K562 (cell line): ENCODE measurements around the gene TNIK. TPM values are rescaled to one million over a fixed set of nuclear protein-coding genes. Genes with fewer than 3 reads are reported as not detected.
A peak's percentile ranks its signal among the peaks of the same experiment; 100 is the strongest.

Experiments used
- CCAR2 ChIP-seq: fragments of 200-400 bp; formaldehyde crosslinking; IDR thresholded peaks from 2 replicates; pipeline ENCODE4 v1.6.1; 2017; ENCODE audit warnings: mild to moderate bottlenecking, low read depth, low read length
- ETV1 ChIP-seq: fragments of 450-650 bp; conservative IDR thresholded peaks from 2 replicates; pipeline ENCODE4 v1.6.1; 2016; ENCODE audit warnings: missing genetic modification characterization, control low read depth, low read depth, missing compliant biosample characterization
- HDAC2 ChIP-seq: fragments of 450-650 bp; IDR thresholded peaks from 2 replicates; pipeline ENCODE4 v1.6.1; 2016; ENCODE audit warnings: mild to moderate bottlenecking
- IFI16 ChIP-seq: fragments of 250-450 bp; sonication (Bioruptor Pico); IDR thresholded peaks from 2 replicates; pipeline ENCODE4 v2.1.2; 2022; ENCODE audit warnings: mild to moderate bottlenecking, inconsistent platforms
- KAT7 ChIP-seq: sonication (generic); formaldehyde crosslinking; IDR thresholded peaks from 2 replicates; pipeline ENCODE4 v1.8.0; 2022; ENCODE audit warnings: missing genetic modification reagents, mild to moderate bottlenecking, borderline replicate concordance
- MCM7 ChIP-seq, 2 experiments: fragments of 450-650 bp; IDR thresholded peaks; 2 replicates each; pipeline ENCODE4 v1.6.1; 2016 to 2018
- MED1 ChIP-seq: sonication (generic); formaldehyde crosslinking; IDR thresholded peaks from 2 replicates; pipeline ENCODE4 v1.8.1; 2023; ENCODE audit warnings: missing genetic modification reagents, borderline replicate concordance
- NEUROD1 ChIP-seq: fragments of 150-350 bp; IDR thresholded peaks from 2 replicates; pipeline ENCODE4 v1.6.1; 2014; ENCODE audit warnings: borderline replicate concordance, low read length, low read depth; ENCODE audit not compliant: partially characterized antibody
- POLR2B ChIP-seq: fragments of 450-650 bp; IDR thresholded peaks from 2 replicates; pipeline ENCODE4 v1.6.1; 2018; ENCODE audit warnings: low read depth; ENCODE audit not compliant: partially characterized antibody
- RBBP5 ChIP-seq: fragments of 200-600 bp; sonication (generic); IDR thresholded peaks from 2 replicates; pipeline ENCODE4 v1.6.1; 2012; ENCODE audit warnings: borderline replicate concordance, mild to moderate bottlenecking, low read length, control low read depth, inconsistent platforms; ENCODE audit not compliant: insufficient read depth, poor library complexity, severe bottlenecking
- RBM25 ChIP-seq: fragments of 200-400 bp; formaldehyde crosslinking; IDR thresholded peaks from 2 replicates; pipeline ENCODE4 v1.6.1; 2018; ENCODE audit warnings: low read length, low read depth, moderate library complexity; ENCODE audit not compliant: severe bottlenecking
- TAF7 ChIP-seq: fragments of 450-650 bp; IDR thresholded peaks from 2 replicates; pipeline ENCODE4 v1.6.1; 2016; ENCODE audit warnings: missing genetic modification characterization, missing compliant biosample characterization
- TCF3 ChIP-seq: sonication (generic); formaldehyde crosslinking; IDR thresholded peaks from 2 replicates; pipeline ENCODE4 v1.4.0; 2020; ENCODE audit warnings: mild to moderate bottlenecking, missing genetic modification reagents
- TEAD4 ChIP-seq, 2 experiments: sonication (generic) in 1 of 2; formaldehyde crosslinking in 1 of 2; IDR thresholded peaks; 2 replicates each; pipeline versions ENCODE4 v1.6.1 to v1.8.0; 2012 to 2022; ENCODE audit warnings: borderline replicate concordance in 1 of 2, inconsistent platforms in 1 of 2, low read length in 1 of 2, mild to moderate bottlenecking in 1 of 2, missing genetic modification reagents in 1 of 2
- TFAM ChIP-seq: fragments of 250-450 bp; sonication (Bioruptor Pico); conservative IDR thresholded peaks from 2 replicates; pipeline ENCODE4 v1.5.0; 2021; ENCODE audit warnings: mild to moderate bottlenecking, moderate library complexity
- TSC22D4 ChIP-seq: fragments of 450-650 bp; IDR thresholded peaks from 2 replicates; pipeline ENCODE4 v1.6.1; 2016; ENCODE audit warnings: missing genetic modification characterization, missing biosample characterization, control low read depth
- ZNF124 ChIP-seq: sonication (generic); formaldehyde crosslinking; IDR thresholded peaks from 2 replicates; pipeline ENCODE4 v1.8.1; 2022; ENCODE audit warnings: missing genetic modification reagents
- ZNF316 ChIP-seq: fragments of 450-650 bp; IDR thresholded peaks from 2 replicates; pipeline ENCODE4 v1.6.1; 2016
- ZZZ3 ChIP-seq: fragments of 450-650 bp; IDR thresholded peaks from 2 replicates; pipeline ENCODE4 v1.6.1; 2016; ENCODE audit warnings: antibody characterized with exemption, mild to moderate bottlenecking, moderate library complexity
- polyA plus RNA-seq, 8 experiments: library from polyadenylated mRNA; depleted of rRNA in 4 of 8; stranded (reverse) in 5 of 8; unstranded in 3 of 8; fragments of >200 nt; fragmentation: Nextera tagmentation in 2 of 8; fragmentation: Illumina TruSeq in 1 of 8; extraction: Ambion mirVana in 2 of 8; extraction: Trizol in 1 of 8; gene quantifications; 2 replicates each; pipeline versions ENCODE4 v1.2.1 to v1.2.3, GENCODE V29; 2011 to 2014; ENCODE audit warnings: inconsistent platforms in 1 of 8, missing spikeins in 1 of 8
- total RNA-seq, 7 experiments: library from RNA; depleted of rRNA in 6 of 7; stranded (reverse); fragments of >200 nt in 6 of 7; fragmentation: Illumina TruSeq in 2 of 7; extraction: Trizol in 2 of 7; gene quantifications; 2 replicates each; pipeline versions ENCODE4 v1.2.1 to v1.2.3, GENCODE V29; 2011 to 2021; ENCODE audit warnings: low replicate concordance in 1 of 7
- TF ChIP-seq, protein P1 (sequence below), 2 experiments: fragments of 200-800 bp in 1 of 2; sonication (Bioruptor generic) in 1 of 2; sonication (generic) in 1 of 2; formaldehyde crosslinking in 1 of 2; IDR thresholded peaks in 1 of 2; conservative IDR thresholded peaks in 1 of 2; 2 replicates each; pipeline versions ENCODE4 v1.5.0 to v1.6.1; 2016 to 2020; ENCODE audit warnings: missing compliant biosample characterization in 1 of 2, missing genetic modification characterization in 1 of 2, missing genetic modification reagents in 1 of 2
- TF ChIP-seq, protein P2 (sequence below), 2 experiments: fragments of 150-350 bp in 1 of 2; IDR thresholded peaks; 2 replicates each; pipeline ENCODE4 v1.6.1; 2012 to 2016; ENCODE audit warnings: low read depth in 2 of 2, low read length in 2 of 2, mild to moderate bottlenecking in 1 of 2, moderate library complexity in 1 of 2
- TF ChIP-seq, protein P3 (sequence below): fragments of 250-450 bp; sonication (Bioruptor Pico); IDR thresholded peaks from 2 replicates; pipeline ENCODE4 v1.5.0; 2021

Gene TNIK
- total and polyA plus RNA-seq, 9 of the 15 experiments (the other 6 are each of a cell fraction or from before 2014, with no cell fraction given) = 6.6 to 39.0 (median 24.7) TPM

DNA sequence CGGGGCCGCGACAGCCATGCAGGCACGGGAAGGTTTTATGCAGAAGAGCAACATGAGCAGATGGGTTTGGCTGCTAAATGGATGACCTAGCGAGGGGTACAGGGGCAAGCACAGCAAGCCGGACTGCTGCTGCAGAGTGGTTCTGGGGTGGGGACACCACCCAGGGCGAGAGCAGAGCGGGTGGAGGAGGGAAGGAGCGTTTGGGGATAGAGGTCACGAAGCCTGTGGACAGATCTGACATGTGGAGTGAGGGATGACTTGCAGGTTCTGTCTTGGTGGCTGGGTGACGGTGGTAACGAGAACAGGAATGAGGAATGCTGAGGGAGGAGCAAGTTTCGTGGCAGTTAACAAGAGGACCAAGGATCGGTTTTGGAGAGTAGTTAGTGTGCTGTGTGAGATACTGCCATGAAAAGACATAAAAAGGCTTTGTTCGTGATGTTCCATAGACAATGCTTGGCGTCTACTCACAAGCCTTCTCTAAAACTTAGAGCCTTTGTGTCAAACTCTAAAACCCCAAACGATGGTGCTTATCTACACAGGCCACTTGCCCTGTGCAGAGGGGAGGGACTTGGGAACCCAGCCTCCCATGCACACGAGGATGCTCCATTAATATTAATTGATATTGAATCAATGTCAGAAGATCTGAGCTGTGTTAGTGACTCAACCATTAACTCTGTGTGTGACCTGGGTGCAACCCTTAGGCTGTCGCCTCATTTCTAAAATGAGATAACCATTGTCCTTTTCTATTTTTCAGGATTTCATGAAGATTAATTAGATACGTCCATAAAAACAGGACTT is 301.0 kb downstream of the TNIK start (continued):
- TF ChIP-seq TCF3 (CRISPR knock-in tag) (peak; percentile 81), RBBP5 (peak; percentile 78), NEUROD1 (peak; percentile 12), TFAM (CRISPR knock-in tag) (no peak), HDAC2 (peak; percentile 90), MCM7 (IDR thresholded peaks at IDR 0.05) (no peak), RBM25 (no peak), IFI16 (CRISPR knock-in tag) (no peak), TSC22D4 (no peak), MED1 (CRISPR knock-in tag) (no peak), KAT7 (CRISPR knock-in tag) (no peak; the same call in 1 of the 2 replicates), TEAD4 (IDR thresholded peaks at IDR 0.05; ENCODE audit: low read length) (peak; percentile 62), TEAD4 (CRISPR knock-in tag; IDR thresholded peaks at IDR 0.05; ENCODE audit: borderline replicate concordance) (no peak), ZNF316 (peak; percentile 99), TAF7 (no peak), ZNF124 (no peak), CCAR2 (no peak), POLR2B (no peak), ZZZ3 (no peak), ETV1 (tag) (no peak)
- TF ChIP-seq, protein P1, sequence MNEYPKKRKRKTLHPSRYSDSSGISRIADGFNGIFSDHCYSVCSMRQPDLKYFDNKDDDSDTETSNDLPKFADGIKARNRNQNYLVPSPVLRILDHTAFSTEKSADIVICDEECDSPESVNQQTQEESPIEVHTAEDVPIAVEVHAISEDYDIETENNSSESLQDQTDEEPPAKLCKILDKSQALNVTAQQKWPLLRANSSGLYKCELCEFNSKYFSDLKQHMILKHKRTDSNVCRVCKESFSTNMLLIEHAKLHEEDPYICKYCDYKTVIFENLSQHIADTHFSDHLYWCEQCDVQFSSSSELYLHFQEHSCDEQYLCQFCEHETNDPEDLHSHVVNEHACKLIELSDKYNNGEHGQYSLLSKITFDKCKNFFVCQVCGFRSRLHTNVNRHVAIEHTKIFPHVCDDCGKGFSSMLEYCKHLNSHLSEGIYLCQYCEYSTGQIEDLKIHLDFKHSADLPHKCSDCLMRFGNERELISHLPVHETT (CRISPR knock-in tag; conservative IDR thresholded peaks at IDR 0.05 in 1 of 2, IDR thresholded peaks at IDR 0.05 in 1 of 2) = no peak
- TF ChIP-seq, protein P2, sequence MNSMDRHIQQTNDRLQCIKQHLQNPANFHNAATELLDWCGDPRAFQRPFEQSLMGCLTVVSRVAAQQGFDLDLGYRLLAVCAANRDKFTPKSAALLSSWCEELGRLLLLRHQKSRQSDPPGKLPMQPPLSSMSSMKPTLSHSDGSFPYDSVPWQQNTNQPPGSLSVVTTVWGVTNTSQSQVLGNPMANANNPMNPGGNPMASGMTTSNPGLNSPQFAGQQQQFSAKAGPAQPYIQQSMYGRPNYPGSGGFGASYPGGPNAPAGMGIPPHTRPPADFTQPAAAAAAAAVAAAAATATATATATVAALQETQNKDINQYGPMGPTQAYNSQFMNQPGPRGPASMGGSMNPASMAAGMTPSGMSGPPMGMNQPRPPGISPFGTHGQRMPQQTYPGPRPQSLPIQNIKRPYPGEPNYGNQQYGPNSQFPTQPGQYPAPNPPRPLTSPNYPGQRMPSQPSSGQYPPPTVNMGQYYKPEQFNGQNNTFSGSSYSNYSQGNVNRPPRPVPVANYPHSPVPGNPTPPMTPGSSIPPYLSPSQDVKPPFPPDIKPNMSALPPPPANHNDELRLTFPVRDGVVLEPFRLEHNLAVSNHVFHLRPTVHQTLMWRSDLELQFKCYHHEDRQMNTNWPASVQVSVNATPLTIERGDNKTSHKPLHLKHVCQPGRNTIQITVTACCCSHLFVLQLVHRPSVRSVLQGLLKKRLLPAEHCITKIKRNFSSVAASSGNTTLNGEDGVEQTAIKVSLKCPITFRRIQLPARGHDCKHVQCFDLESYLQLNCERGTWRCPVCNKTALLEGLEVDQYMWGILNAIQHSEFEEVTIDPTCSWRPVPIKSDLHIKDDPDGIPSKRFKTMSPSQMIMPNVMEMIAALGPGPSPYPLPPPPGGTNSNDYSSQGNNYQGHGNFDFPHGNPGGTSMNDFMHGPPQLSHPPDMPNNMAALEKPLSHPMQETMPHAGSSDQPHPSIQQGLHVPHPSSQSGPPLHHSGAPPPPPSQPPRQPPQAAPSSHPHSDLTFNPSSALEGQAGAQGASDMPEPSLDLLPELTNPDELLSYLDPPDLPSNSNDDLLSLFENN (IDR thresholded peaks at IDR 0.05; ENCODE audit: low read depth in 2 of 2, low read length in 2 of 2) = 0 out of 4 replicates have a peak, but pooled peaks of 1 of the 2 experiments have one; percentile 45
- TF ChIP-seq, protein P3, sequence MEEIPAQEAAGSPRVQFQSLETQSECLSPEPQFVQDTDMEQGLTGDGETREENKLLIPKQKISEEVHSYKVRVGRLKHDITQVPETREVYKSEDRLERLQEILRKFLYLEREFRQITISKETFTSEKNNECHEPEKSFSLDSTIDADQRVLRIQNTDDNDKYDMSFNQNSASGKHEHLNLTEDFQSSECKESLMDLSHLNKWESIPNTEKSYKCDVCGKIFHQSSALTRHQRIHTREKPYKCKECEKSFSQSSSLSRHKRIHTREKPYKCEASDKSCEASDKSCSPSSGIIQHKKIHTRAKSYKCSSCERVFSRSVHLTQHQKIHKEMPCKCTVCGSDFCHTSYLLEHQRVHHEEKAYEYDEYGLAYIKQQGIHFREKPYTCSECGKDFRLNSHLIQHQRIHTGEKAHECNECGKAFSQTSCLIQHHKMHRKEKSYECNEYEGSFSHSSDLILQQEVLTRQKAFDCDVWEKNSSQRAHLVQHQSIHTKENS = no peak
